HepG2 (cell line): Measurements from ENCODE around the gene CCDC73. TPM values are rescaled to one million over a fixed set of nuclear protein-coding genes. Genes with fewer than 3 reads are reported as not detected.

Source experiments
- CBFB ChIP-seq: sonication (generic); formaldehyde crosslinking; IDR thresholded peaks from 2 replicates; pipeline ENCODE4 v1.4.0; 2020; ENCODE audit warnings: missing genetic modification reagents
- ELF4 ChIP-seq: sonication (generic); formaldehyde crosslinking; IDR thresholded peaks from 2 replicates; pipeline ENCODE4 v1.5.0; 2020; ENCODE audit warnings: missing genetic modification reagents, mild to moderate bottlenecking, moderate library complexity, borderline replicate concordance
- HCFC1 ChIP-seq: fragments of 150-350 bp; IDR thresholded peaks from 2 replicates; pipeline ENCODE4 v1.6.1; 2014; ENCODE audit warnings: low read depth, low read length
- HES4 ChIP-seq: sonication (generic); formaldehyde crosslinking; IDR thresholded peaks from 2 replicates; pipeline ENCODE4 v1.9.0; 2021; ENCODE audit warnings: mild to moderate bottlenecking, missing genetic modification reagents, borderline replicate concordance
- HNF4A ChIP-seq: sonication (generic); formaldehyde crosslinking; IDR thresholded peaks from 2 replicates; pipeline ENCODE4 v1.4.0; 2020; ENCODE audit warnings: missing genetic modification reagents
- HOXA7 ChIP-seq: sonication (generic); formaldehyde crosslinking; IDR thresholded peaks from 2 replicates; pipeline ENCODE4 v1.8.1; 2022; ENCODE audit warnings: mild to moderate bottlenecking, missing genetic modification reagents, moderate library complexity
- NFIB ChIP-seq: sonication (generic); formaldehyde crosslinking; IDR thresholded peaks from 2 replicates; pipeline ENCODE4 v1.9.0; 2021; ENCODE audit warnings: missing genetic modification reagents, mild to moderate bottlenecking, borderline replicate concordance
- RARG ChIP-seq: sonication (generic); formaldehyde crosslinking; IDR thresholded peaks from 2 replicates; pipeline ENCODE4 v1.4.0; 2020; ENCODE audit warnings: low read depth, mild to moderate bottlenecking, missing genetic modification reagents
- RCOR2 ChIP-seq: IDR thresholded peaks from 2 replicates; pipeline ENCODE4 v1.6.1; 2016; ENCODE audit warnings: missing biosample characterization, missing genetic modification reagents
- ZNF180 ChIP-seq: sonication (generic); formaldehyde crosslinking; IDR thresholded peaks from 2 replicates; pipeline ENCODE4 v1.4.0; 2020; ENCODE audit warnings: low read depth, missing genetic modification reagents, borderline replicate concordance
- ZNF225 ChIP-seq: sonication (generic); formaldehyde crosslinking; IDR thresholded peaks from 2 replicates; pipeline ENCODE4 v1.4.0; 2020; ENCODE audit warnings: mild to moderate bottlenecking, missing genetic modification reagents
- ZNF282 ChIP-seq: fragments of 450-650 bp; IDR thresholded peaks from 2 replicates; pipeline ENCODE4 v1.6.1; 2018; ENCODE audit not compliant: partially characterized antibody
- ZNF34 ChIP-seq: sonication (generic); formaldehyde crosslinking; IDR thresholded peaks from 2 replicates; pipeline ENCODE4 v1.4.0; 2020; ENCODE audit warnings: mild to moderate bottlenecking, missing genetic modification reagents, borderline replicate concordance
- ZNF44 ChIP-seq: sonication (generic); formaldehyde crosslinking; IDR thresholded peaks from 2 replicates; pipeline ENCODE4 v1.5.1; 2020; ENCODE audit warnings: mild to moderate bottlenecking, missing genetic modification reagents
- ZNF567 ChIP-seq: sonication (generic); formaldehyde crosslinking; IDR thresholded peaks from 2 replicates; pipeline ENCODE4 v1.8.1; 2023; ENCODE audit warnings: mild to moderate bottlenecking, missing genetic modification reagents, borderline replicate concordance
- ZNF790 ChIP-seq: sonication (generic); formaldehyde crosslinking; IDR thresholded peaks from 2 replicates; pipeline ENCODE4 v1.8.0; 2022; ENCODE audit warnings: missing genetic modification reagents, mild to moderate bottlenecking, borderline replicate concordance
- polyA plus RNA-seq, 8 experiments: library from polyadenylated mRNA; depleted of rRNA in 3 of 8; stranded (reverse) in 7 of 8; unstranded in 1 of 8; fragments of >200 nt; fragmentation: Illumina TruSeq in 4 of 8; extraction: Trizol in 4 of 8; gene quantifications; 2 replicates each; pipeline versions ENCODE4 v1.2.1 to v1.2.3, GENCODE V29; 2011 to 2016; ENCODE audit warnings: low read depth in 4 of 8, missing spikeins in 1 of 8, mixed read lengths in 1 of 8; ENCODE audit not compliant: insufficient read depth in 1 of 8
- total RNA-seq, 5 experiments: library from RNA; depleted of rRNA; stranded (reverse); fragments of >200 nt; fragmentation: Illumina TruSeq; extraction: Trizol; gene quantifications; 2 replicates each; pipeline ENCODE4 v1.2.3, GENCODE V29; 2016; ENCODE audit warnings: low read depth in 1 of 5
- TF ChIP-seq, protein P1 (sequence below): IDR thresholded peaks from 2 replicates; pipeline ENCODE4 v1.6.1; 2016
- TF ChIP-seq, protein P2 (sequence below): sonication (generic); formaldehyde crosslinking; IDR thresholded peaks from 2 replicates; pipeline ENCODE4 v1.9.0; 2021; ENCODE audit warnings: missing genetic modification reagents, mild to moderate bottlenecking, borderline replicate concordance
- TF ChIP-seq, protein P3 (sequence below), 2 experiments: fragments of 450-650 bp in 1 of 2; sonication (generic) in 1 of 2; formaldehyde crosslinking in 1 of 2; IDR thresholded peaks; 2 replicates each; pipeline versions ENCODE4 v1.6.1 to v1.8.0; 2016 to 2022; ENCODE audit warnings: antibody characterized with exemption in 1 of 2, mild to moderate bottlenecking in 1 of 2, missing genetic modification reagents in 1 of 2

Gene CCDC73
- total and polyA plus RNA-seq, 2 of the 13 experiments (the other 11 are each of a cell fraction or from before 2014, with no cell fraction given) = 0.01 to 0.11 TPM

DNA sequence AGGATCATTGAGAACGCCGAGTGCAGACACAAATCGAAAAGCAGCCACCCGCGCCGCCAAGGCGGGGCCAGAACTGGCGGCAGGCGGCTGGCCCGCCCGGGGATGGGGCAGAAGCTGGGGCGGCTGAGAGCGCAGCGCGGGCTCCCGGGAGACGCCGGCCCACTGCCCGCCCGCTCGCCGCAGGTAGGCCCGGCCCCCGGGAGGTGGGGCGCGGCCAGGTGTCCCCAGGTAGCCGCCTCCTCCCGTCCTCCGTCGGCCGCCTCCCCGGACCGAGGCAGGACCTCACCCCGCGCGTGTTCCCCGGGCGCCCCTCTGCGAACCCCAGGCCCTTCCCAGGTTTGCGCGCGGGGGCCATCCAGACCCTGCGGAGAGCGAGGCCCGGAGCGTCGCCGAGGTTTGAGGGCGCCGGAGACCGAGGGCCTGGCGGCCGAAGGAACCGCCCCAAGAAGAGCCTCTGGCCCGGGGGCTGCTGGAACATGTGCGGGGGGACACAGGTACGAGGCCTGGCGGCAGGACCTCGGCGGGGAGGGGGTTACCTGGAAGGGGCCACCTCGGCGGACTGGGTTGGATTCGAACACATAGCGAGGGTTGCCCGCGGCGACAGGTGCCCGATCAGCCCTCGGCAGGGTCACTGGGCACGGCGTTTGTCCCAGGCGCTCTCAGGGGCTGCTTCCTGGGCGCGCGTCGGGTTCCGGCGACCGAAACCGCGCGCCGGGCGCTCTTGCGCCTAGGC lies 35.4 kb upstream of the CCDC73 start, which contains the start of gene PRRG4 (continued):
- TF ChIP-seq RARG (CRISPR knock-in tag) (no peak), ZNF34 (CRISPR knock-in tag) (0 out of 2 replicates have a peak, but pooled peaks have one; percentile 10), HNF4A (CRISPR knock-in tag) (no peak), ZNF44 (CRISPR knock-in tag) (no peak), ZNF282 (no peak), NFIB (no peak), ELF4 (no peak), HES4 (CRISPR knock-in tag) (no peak), HCFC1 (no peak), CBFB (CRISPR knock-in tag) (no peak), ZNF567 (CRISPR knock-in tag) (no peak), ZNF790 (CRISPR knock-in tag) (no peak), ZNF225 (CRISPR knock-in tag) (peak; percentile 81; the same call in 1 of the 2 replicates), HOXA7 (CRISPR knock-in tag) (no peak), ZNF180 (CRISPR knock-in tag) (no peak), RCOR2 (CRISPR knock-in tag) (no peak; the same call in 1 of the 2 replicates)
- TF ChIP-seq, protein P1, sequence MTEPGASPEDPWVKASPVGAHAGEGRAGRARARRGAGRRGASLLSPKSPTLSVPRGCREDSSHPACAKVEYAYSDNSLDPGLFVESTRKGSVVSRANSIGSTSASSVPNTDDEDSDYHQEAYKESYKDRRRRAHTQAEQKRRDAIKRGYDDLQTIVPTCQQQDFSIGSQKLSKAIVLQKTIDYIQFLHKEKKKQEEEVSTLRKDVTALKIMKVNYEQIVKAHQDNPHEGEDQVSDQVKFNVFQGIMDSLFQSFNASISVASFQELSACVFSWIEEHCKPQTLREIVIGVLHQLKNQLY (CRISPR knock-in tag) = no peak
- TF ChIP-seq, protein P2, sequence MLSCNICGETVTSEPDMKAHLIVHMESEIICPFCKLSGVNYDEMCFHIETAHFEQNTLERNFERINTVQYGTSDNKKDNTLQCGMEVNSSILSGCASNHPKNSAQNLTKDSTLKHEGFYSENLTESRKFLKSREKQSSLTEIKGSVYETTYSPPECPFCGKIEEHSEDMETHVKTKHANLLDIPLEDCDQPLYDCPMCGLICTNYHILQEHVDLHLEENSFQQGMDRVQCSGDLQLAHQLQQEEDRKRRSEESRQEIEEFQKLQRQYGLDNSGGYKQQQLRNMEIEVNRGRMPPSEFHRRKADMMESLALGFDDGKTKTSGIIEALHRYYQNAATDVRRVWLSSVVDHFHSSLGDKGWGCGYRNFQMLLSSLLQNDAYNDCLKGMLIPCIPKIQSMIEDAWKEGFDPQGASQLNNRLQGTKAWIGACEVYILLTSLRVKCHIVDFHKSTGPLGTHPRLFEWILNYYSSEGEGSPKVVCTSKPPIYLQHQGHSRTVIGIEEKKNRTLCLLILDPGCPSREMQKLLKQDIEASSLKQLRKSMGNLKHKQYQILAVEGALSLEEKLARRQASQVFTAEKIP (CRISPR knock-in tag) = no peak
- TF ChIP-seq, protein P3, sequence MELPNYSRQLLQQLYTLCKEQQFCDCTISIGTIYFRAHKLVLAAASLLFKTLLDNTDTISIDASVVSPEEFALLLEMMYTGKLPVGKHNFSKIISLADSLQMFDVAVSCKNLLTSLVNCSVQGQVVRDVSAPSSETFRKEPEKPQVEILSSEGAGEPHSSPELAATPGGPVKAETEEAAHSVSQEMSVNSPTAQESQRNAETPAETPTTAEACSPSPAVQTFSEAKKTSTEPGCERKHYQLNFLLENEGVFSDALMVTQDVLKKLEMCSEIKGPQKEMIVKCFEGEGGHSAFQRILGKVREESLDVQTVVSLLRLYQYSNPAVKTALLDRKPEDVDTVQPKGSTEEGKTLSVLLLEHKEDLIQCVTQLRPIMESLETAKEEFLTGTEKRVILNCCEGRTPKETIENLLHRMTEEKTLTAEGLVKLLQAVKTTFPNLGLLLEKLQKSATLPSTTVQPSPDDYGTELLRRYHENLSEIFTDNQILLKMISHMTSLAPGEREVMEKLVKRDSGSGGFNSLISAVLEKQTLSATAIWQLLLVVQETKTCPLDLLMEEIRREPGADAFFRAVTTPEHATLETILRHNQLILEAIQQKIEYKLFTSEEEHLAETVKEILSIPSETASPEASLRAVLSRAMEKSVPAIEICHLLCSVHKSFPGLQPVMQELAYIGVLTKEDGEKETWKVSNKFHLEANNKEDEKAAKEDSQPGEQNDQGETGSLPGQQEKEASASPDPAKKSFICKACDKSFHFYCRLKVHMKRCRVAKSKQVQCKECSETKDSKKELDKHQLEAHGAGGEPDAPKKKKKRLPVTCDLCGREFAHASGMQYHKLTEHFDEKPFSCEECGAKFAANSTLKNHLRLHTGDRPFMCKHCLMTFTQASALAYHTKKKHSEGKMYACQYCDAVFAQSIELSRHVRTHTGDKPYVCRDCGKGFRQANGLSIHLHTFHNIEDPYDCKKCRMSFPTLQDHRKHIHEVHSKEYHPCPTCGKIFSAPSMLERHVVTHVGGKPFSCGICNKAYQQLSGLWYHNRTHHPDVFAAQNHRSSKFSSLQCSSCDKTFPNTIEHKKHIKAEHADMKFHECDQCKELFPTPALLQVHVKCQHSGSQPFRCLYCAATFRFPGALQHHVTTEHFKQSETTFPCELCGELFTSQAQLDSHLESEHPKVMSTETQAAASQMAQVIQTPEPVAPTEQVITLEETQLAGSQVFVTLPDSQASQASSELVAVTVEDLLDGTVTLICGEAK (IDR thresholded peaks at IDR 0.05) = no peak
- TF ChIP-seq, protein P3 (CRISPR knock-in tag; IDR thresholded peaks at IDR 0.05) = peak; percentile 13; the same call in 1 of the 2 replicates
